NCI-H526 treated with DMSO at 0.1 percent for 48 hours (cell line): Measurements from ENCODE around the gene ARFGEF3.
"Not testable (repeated sequence)": the region's sequence is repeated elsewhere in the genome, so short reads cannot be mapped to it uniquely, and the experiment has no call there.

Source experiments
- DNase-seq: peaks from one replicate; lab custom pipeline; 2025; lab: John Stamatoyannopoulos, UW

The ARFGEF3 gene, protein sequence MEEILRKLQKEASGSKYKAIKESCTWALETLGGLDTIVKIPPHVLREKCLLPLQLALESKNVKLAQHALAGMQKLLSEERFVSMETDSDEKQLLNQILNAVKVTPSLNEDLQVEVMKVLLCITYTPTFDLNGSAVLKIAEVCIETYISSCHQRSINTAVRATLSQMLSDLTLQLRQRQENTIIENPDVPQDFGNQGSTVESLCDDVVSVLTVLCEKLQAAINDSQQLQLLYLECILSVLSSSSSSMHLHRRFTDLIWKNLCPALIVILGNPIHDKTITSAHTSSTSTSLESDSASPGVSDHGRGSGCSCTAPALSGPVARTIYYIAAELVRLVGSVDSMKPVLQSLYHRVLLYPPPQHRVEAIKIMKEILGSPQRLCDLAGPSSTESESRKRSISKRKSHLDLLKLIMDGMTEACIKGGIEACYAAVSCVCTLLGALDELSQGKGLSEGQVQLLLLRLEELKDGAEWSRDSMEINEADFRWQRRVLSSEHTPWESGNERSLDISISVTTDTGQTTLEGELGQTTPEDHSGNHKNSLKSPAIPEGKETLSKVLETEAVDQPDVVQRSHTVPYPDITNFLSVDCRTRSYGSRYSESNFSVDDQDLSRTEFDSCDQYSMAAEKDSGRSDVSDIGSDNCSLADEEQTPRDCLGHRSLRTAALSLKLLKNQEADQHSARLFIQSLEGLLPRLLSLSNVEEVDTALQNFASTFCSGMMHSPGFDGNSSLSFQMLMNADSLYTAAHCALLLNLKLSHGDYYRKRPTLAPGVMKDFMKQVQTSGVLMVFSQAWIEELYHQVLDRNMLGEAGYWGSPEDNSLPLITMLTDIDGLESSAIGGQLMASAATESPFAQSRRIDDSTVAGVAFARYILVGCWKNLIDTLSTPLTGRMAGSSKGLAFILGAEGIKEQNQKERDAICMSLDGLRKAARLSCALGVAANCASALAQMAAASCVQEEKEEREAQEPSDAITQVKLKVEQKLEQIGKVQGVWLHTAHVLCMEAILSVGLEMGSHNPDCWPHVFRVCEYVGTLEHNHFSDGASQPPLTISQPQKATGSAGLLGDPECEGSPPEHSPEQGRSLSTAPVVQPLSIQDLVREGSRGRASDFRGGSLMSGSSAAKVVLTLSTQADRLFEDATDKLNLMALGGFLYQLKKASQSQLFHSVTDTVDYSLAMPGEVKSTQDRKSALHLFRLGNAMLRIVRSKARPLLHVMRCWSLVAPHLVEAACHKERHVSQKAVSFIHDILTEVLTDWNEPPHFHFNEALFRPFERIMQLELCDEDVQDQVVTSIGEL (N-terminal part only)

DNA sequence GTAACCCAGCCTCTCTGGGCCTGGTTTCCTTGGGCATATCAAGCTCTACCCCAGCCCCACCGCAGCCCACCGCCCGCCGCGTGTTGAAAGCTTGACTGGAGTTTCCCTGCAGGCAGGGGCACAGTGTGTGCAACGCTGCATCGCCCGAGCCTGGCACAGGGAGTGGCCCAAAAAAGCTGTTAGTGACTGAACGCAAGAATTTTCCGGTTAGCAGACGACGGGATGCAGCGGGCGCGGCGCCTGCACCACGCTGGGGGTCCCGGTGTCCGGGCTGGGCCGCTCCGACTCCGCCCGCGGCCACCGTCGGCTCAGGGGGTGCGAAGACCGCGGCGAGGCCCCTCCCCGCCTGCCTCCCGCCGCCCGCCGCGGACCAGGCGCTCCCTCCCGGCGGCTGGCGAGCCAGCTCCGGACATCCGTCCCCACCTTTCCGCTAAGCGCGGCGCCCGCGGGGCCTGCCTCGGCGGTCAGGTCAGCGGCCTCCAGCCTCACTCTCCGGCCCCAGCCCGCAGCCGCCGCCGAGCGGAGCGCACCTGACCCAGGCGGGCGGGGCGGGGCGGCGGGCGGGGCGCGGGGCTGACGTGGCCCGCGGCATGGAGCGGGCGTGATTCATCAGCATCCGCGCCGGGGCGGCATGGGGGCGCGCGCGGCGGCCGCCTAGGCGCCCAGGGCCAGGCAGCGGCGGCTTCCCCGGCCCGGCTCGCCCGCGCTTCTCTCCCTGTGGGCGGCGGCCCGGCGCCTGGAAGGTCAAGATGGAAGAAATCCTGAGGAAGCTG lies at the start of gene ARFGEF3:
Gene ARFGEF3 (plus strand): TSS at position 602 of the 773 bp plus-strand sequence. CDS start 148 bp downstream, at position 750.
- DNase-seq = peak; percentile 34

DNA sequence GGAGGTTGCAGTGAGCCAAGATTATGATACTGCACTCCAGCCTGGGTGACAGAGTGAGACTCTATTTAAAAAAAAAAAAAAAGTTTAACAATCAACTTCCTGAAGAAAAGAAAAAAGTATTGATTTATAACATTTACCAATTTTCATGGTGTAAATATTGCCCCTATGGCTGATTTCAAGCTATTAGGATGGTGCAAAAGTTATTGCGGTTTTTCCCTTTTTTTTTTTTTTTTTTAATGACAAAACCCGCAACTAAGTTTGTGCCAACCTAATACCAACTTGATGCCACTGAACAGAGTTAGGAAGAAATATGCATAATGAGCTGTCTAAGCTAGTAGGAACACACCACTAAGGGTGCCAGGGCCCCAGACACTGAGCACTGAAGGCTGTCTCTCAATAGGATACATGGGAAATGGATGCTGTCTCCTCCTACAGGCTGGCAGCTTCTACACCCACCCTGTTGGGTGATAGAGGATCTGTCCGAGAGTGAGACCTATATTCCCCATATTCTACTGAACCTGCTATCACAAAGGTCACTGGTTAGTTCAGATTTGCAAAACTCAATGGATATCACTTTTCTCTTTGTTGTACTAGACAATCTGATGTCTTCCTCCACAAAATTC lies 48.0 kb upstream of the ARFGEF3 start:
- DNase-seq = no peak

DNA sequence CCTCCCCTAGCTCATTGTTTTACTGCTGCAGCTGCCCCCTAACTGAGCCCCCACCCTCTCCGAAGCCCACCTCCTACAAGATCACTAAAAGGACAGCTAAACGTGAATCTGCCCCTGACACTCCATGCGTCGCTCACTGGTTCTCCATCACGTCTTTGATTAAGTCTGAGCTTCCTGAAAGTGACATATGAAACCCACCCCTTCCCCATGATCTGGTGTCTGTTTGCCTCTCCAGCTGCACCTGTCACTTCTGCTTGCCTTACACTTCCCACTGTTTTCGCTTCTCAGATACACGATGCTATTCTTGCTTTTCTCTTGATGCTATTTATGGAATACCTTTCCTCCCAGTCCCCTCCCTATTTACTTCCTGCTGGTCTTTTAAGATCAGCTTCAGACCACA lies 46.5 kb upstream of the ARFGEF3 start:
- DNase-seq = no peak

DNA sequence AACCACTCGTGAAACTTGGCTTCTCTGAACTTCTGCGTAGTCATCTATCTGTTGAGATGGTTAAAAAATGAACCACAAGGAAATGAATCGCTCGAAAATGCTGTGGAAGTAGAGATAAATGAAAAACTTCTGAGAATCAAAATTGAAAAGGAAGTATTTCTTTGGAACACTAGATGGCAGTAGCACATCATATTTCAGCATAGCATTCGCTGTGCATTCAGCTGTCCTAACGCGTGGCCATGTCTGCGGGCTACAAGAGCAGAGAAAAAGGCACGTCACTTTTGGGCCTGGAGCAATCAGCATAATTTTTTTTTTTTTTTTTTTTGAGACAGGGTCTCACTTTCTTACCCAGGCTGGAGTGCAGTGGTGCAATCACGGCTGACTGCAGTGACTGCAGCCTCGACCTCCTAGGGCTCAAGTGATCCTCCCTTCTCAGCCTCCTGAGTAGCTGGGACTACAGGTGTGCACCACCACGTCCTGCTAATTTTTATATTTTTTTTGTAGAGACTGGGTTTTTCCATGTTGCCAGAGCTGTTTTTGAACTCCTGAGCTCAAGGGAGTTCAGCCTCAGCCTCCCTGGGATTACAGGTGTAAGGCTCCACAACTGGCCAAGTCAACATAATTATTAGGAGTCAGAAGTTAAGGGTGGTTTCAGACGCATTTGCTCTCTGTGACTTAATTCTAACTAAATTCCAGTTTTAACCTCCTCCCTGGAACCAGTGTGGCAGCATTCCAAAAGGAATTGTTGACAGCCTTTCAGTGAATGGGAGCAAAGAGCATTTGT lies 45.7 kb upstream of the ARFGEF3 start:
- peak; percentile 50 for DNase-seq

DNA sequence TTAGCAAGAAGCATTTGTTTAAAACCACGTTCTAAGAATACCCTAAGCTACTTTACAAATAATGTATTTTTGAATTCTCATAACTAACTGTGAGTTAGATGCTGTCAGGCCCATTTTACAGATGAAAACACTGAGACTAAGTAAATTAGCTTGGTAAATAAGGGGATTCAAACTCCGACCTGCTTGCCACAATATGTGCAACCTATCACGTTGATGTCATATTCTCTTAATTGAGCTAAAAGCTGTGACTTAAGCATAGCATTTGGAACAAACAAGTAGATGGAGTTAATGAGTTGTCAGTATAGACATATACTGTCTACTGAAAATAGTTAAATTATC lies 45.1 kb upstream of the ARFGEF3 start:
- no peak for DNase-seq

DNA sequence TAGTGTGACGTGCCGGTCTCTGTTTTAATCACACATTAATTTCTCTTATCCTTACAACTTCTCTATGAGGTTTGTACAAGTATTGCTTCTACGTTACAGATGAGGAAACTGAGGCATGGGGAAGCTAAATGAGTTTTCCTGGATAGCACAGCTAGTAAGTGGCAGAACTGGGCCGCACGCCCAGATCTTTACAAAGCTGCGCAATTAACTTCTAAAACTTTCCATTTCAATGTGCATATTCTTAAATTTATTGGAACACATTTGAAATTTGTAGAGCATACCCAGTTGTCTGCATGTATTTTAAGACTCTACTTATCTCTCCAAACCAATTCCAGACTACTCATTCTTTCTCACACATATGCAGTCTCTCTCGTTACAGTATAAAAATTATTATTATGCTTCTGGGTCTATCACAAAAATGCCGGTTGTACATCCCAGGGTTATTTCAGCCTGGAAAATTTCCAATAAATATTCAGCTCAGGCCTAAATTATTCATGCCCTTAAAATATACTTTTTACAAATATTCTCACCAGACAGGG lies 44.3 kb upstream of the ARFGEF3 start:
- no peak for DNase-seq

DNA sequence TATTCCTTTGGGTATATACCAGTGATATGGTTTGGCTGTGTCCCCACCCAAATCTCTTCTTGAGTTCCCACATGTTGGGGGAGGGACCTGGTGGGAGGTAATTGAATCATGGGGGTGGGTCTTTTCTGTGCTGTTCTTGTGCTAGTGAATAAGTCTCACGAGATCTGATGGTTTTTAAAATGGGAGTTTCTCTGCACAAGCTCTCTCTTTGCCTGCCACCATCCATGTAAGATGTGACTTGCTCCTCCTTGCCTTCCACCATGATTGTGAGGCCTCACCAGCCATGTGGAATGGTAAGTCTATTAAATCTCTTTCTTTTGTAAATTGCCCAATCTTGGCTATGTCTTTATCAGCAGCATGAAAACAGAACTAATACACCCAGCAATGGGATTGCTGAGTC lies 42.5 kb upstream of the ARFGEF3 start:
- DNase-seq = not testable (repeated sequence)

DNA sequence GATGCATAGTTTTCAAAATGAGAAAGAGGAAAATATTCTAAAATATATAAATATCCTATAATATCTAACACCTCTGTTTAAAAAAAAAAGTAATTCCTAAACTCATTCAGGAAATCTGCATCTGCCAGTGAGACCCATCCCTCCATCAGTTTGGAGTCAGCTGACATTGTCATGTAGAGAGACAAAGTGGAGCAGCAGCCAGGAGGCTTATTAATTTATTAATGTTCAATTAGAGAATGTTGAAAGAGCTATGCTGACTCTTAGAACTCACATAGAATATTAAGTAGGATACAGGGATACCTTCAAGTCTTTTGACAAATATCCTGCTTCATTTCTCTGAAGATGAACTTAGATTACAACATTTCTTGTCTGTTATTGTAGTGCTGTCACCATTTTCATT lies 41.8 kb upstream of the ARFGEF3 start:
- no peak for DNase-seq

DNA sequence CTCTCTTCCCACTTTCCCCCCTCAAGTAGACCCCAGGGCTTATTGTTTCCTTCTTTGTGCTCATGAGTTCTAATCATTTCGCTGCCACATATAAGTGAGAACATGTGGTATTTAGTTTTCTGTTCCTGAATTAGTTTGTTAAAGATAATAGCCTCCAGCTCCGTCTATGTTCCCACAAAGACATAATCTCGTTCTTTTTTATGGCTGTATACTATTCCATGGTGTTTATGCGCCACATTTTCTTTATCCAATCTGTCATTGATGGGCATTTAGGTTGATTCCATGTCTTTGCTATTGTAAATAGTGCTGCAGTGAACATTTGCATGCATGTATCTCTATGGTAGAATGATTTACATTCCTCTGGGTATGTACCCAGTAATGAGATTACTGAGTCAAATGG lies 37.6 kb upstream of the ARFGEF3 start:
- DNase-seq = no peak

DNA sequence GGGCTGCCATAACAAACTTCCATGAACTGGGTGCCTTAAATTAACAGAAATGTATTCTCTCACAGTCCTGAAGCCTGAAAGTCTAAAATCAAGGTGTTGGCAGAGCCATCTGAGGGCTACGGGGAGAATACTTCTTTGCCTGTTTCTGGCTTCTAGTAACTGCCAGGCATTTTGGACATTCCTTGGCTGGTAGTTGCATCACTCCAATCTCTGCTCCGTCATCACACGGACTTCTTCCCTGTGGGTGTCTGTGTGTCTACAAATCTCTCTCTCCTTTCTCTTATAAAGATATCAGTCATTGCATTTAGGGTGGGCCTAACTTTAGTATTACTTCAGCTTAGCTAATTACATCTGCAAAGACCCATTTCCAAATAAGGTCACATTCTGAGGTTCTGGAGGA lies 33.6 kb upstream of the ARFGEF3 start:
- no peak for DNase-seq

DNA sequence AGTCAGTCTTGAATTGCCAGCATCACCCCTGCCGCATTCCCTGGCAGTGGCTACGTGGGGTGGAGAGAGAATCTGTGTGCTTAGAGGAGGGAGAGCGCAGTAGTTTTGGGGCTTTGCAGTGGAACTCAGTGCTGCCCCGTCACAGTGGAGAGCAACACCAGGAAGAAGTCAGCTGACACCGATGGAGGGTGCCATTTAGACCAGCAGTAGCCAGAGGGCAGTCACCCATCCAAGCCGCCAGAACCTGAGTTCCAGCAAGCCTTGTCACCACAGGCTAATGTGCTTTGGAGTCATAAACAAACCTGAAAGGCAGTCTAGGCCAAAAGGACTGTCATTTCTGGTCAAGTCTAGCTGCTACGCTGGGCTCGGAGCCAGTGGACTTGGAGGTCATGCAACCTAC lies 32.5 kb upstream of the ARFGEF3 start:
- DNase-seq = no peak

DNA sequence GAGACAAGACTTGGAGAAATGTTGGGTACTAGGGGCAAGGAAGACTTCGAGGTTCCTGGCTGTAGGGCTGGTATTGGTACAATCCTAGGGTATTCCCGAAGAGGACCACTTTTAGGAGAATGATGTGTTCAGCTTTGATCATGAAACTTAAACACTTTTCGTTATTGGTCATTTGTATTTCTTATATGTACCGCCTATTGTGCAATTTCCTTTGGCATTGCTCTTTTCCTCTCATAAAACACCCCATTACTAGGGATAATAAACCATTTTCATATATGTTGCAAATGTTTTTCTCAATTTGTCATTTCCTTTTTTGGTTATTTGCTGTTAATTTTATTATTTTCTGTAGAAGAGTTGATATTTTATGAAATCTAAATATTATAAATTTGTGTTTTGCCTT lies 18.9 kb upstream of the ARFGEF3 start:
- no peak for DNase-seq

DNA sequence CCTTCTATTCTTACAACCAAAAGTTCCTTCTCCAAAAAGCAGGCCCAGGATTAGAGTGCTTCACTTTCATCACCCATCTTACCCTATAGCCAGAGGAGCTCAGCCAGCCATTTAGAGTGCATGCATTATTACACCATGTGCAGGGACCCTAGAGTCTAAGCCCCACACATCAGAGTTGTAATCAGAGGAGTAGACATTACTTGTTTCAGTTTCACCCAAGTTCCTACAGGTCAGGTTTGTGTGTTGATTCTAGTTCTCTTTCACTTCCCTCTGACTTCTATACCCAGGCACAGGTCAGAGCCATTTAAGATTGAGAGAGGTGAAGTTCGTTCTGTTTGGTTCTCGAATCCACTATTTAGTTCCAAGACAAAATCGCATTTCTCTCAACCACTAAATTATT lies 16.3 kb upstream of the ARFGEF3 start:
- no peak for DNase-seq

DNA sequence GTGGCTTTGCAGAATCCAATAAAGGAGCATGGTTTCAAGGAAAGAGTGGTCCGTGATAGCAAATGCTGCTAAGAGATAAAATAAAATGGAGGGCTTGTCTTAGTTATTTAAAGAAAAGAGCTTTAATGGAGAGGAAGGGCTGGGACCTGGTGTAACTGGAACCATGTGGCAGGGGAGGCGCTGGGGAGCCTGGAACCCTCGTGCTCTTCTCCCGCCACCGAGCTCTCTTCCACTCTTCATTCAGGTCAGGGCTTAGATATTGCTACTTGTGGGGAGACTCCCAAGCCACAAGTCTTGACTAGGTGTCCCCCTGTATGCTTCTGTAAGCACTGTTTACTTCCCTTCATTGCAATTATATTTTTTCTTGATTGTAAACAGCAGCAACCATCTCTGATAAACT lies 15.2 kb upstream of the ARFGEF3 start:
- no peak for DNase-seq

DNA sequence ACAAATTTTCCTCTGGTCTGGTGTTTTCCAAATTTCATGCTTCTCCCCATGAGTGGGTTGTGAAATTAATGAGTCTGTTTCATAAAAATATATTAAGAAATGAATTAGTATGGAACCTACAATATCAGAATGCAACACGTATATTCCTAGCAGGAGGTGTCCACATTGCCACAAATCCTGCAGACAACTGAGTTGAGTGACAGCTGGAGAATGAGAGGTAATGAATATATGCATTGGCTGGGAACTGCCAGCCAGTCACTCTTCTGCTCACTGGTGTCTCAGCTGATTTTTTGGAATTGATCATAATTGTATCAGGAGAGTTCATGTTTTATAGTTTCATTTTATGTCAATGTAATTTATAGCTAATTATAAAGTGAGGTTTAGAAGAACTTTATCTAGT lies 6.3 kb upstream of the ARFGEF3 start:
- no peak for DNase-seq

DNA sequence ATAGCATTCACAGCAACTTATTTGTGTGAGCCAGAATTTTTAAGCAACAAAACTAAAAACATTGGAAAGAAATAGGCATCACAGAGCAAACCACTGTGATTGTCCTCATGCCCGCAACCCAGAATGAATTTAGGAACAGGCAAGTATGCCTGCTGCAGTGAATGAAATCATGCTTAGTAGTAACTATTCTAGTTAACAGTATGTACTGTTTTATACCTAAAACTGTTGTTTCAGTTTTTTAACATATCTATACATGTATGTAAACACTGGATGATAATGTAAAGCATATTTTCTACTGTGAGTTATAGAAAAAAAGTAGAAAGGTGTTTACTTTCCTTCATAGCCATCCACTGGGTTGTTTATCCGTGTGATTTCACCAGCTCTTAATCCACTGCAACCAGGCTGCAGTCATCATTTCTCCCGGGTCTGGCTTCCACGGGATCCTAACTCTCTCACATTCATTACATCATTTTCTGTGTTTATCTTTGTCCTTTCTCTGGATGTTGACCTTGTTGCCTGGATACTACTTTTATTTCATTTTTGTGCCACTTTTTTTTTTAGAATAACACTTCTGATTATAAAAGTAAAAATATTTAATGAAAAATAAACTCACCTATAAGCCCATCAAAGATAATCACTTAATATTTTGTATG lies 3.6 kb upstream of the ARFGEF3 start:
- no peak for DNase-seq

DNA sequence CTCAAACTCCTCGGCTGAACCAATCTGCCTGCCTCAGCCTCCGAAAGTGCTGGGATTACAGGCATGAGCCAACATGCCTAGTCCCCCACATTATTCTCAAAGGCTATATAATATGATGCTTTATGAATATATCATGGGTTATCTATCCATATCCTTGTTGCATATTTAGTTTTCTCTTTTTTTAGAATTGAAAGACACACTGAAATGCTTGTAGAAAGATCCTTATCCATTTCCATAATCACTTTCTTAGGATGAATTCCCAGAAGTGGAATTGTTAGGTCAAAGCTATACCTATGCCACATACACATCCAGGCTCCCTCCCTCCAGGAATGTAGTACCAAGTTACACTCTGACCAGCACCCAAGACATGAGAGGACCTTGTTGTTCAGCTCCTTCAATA lies 2.5 kb upstream of the ARFGEF3 start:
- no peak for DNase-seq

DNA sequence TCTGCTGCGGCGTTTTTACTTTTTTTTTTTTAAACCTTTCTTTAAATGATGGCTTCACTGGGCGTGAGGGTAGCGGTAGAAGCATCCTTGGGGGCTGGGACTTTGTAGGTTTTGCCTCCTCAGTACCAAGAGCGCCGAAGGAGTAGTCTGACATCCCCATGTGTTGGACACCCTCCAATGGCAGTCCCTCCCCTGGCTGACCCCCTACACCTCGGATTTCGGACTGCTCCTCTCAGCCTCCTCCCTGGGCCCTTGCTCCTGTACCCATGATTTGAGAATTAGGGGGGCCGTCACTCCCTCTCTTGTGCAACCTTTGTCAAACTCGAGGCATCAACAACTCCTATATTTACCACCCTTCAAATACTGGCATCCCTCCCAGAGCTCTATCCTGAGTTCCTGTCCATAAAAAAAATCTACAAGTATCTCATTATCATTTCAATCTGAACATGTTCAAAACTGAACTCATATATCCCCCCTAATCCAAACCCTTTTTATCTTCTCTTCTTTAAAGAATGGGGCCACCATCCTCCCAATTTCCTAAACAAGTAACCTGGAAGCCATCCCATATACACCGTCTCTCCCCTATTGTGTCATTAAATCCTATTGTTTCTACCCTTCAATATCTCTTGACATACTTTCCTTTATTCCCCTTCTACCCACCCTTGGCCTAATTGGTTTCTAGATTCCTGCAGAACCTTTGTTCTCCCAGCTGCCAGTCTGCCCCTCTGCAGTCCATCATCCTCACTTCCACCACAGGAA lies 1.2 kb upstream of the ARFGEF3 start:
- no peak for DNase-seq

DNA sequence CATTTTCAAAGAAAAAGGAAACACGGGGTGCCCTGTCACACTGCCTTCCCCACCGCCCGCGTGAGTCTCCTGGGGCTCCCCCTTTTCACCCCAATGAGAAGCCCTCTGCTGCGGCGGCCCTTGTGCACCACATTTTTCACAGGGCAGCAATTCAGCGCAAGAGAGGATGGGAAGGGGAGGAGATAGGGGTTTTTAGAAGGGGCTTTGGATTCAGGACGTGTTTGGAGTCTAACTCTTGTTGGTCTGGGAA lies 726 bp upstream of the ARFGEF3 start:
- no peak for DNase-seq
